GM20000 (cell line): ENCODE results near the gene DVL1.

Experiments
- DNase-seq: peaks from one replicate; pipeline ENCODE4 v3.0.0; 2012; ENCODE audit warnings: low spot score
- CTCF ChIP-seq: IDR thresholded peaks from 2 replicates; pipeline ENCODE4 v1.5.1; 2012; ENCODE audit warnings: mild to moderate bottlenecking, control low read depth; ENCODE audit errors: extremely low read depth, missing control alignments

Gene DVL1

GRCh38 chr1:1364266-1364665, 15.0 kb upstream of the DVL1 start:
- DNase-seq: no peak
- no peak for TF ChIP-seq CTCF

GRCh38 chr1:1361982-1362423, 12.8 kb upstream of the DVL1 start:
- no peak for TF ChIP-seq CTCF

GRCh38 chr1:1361233-1361981, 12.2 kb upstream of the DVL1 start:
- no peak for DNase-seq
- TF ChIP-seq CTCF: no peak

More at GRCh38 chr1:1361982-1362423, 12.8 kb upstream of the DVL1 start:
- no peak for DNase-seq

- DNase-seq: no peak
- TF ChIP-seq CTCF: no peak
Measured at GRCh38 chr1:1360506-1361169, 11.4 kb upstream of the DVL1 start.

GRCh38 chr1:1359664-1360468, 10.6 kb upstream of the DVL1 start:
- no peak for DNase-seq
- TF ChIP-seq CTCF: no peak

GRCh38 chr1:1359308-1359663, 10.1 kb upstream of the DVL1 start:
- DNase-seq: no peak
- TF ChIP-seq CTCF: no peak
